ENCODE data around the gene ARL4A. TPM values are rescaled to one million over a fixed set of nuclear protein-coding genes. Genes with fewer than 3 reads are reported as not detected.

Gene ARL4A
- total and polyA plus RNA-seq, 2 of the 13 experiments (the other 11 are each of a cell fraction or from before 2014, with no cell fraction given), result 10.8 to 25.6 TPM

- TF ChIP-seq ZBTB33 (CRISPR knock-in tag; IDR thresholded peaks at IDR 0.05) (peak; percentile 68), NBN (conservative IDR thresholded peaks at IDR 0.05) (no peak), ZNF207 (IDR thresholded peaks at IDR 0.05; ENCODE audit: borderline replicate concordance) (no peak), ZBTB44 (CRISPR knock-in tag; IDR thresholded peaks at IDR 0.05) (no peak), SALL2 (CRISPR knock-in tag; IDR thresholded peaks at IDR 0.05) (no peak), EP300 (IDR thresholded peaks at IDR 0.05; ENCODE audit: low read depth in 2 of 2, low read length in 2 of 2) (peak in 1 of 2 experiments; percentile 84; a peak in 1 of 4 replicates), EP300 (CRISPR knock-in tag; IDR thresholded peaks at IDR 0.05; ENCODE audit: borderline replicate concordance) (peak; percentile 72)
- TF ChIP-seq, protein P1, sequence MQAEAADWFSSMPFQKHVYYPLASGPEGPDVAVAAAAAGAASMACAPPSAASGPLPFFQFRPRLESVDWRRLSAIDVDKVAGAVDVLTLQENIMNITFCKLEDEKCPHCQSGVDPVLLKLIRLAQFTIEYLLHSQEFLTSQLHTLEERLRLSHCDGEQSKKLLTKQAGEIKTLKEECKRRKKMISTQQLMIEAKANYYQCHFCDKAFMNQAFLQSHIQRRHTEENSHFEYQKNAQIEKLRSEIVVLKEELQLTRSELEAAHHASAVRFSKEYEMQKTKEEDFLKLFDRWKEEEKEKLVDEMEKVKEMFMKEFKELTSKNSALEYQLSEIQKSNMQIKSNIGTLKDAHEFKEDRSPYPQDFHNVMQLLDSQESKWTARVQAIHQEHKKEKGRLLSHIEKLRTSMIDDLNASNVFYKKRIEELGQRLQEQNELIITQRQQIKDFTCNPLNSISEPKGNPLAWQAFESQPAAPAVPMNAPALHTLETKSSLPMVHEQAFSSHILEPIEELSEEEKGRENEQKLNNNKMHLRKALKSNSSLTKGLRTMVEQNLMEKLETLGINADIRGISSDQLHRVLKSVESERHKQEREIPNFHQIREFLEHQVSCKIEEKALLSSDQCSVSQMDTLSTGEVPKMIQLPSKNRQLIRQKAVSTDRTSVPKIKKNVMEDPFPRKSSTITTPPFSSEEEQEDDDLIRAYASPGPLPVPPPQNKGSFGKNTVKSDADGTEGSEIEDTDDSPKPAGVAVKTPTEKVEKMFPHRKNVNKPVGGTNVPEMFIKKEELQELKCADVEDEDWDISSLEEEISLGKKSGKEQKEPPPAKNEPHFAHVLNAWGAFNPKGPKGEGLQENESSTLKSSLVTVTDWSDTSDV (CRISPR knock-in tag; IDR thresholded peaks at IDR 0.05), result no peak
- TF ChIP-seq, protein P2, sequence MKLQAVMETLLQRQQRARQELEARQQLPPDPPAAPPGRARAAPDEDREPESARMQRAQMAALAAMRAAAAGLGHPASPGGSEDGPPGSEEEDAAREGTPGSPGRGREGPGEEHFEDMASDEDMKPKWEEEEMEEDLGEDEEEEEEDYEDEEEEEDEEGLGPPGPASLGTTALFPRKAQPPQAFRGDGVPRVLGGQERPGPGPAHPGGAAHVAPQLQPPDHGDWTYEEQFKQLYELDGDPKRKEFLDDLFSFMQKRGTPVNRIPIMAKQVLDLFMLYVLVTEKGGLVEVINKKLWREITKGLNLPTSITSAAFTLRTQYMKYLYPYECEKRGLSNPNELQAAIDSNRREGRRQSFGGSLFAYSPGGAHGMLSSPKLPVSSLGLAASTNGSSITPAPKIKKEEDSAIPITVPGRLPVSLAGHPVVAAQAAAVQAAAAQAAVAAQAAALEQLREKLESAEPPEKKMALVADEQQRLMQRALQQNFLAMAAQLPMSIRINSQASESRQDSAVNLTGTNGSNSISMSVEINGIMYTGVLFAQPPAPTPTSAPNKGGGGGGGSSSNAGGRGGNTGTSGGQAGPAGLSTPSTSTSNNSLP (IDR thresholded peaks at IDR 0.05; ENCODE audit: low read depth, low read length), result peak; percentile 49; the same call in 1 of the 2 replicates
- TF ChIP-seq, protein P3, sequence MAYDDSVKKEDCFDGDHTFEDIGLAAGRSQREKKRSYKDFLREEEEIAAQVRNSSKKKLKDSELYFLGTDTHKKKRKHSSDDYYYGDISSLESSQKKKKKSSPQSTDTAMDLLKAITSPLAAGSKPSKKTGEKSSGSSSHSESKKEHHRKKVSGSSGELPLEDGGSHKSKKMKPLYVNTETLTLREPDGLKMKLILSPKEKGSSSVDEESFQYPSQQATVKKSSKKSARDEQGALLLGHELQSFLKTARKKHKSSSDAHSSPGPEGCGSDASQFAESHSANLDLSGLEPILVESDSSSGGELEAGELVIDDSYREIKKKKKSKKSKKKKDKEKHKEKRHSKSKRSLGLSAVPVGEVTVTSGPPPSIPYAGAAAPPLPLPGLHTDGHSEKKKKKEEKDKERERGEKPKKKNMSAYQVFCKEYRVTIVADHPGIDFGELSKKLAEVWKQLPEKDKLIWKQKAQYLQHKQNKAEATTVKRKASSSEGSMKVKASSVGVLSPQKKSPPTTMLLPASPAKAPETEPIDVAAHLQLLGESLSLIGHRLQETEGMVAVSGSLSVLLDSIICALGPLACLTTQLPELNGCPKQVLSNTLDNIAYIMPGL (CRISPR knock-in tag; IDR thresholded peaks at IDR 0.05; ENCODE audit: borderline replicate concordance in 1 of 2, low read depth in 1 of 2), result no peak
- TF ChIP-seq, protein P4, sequence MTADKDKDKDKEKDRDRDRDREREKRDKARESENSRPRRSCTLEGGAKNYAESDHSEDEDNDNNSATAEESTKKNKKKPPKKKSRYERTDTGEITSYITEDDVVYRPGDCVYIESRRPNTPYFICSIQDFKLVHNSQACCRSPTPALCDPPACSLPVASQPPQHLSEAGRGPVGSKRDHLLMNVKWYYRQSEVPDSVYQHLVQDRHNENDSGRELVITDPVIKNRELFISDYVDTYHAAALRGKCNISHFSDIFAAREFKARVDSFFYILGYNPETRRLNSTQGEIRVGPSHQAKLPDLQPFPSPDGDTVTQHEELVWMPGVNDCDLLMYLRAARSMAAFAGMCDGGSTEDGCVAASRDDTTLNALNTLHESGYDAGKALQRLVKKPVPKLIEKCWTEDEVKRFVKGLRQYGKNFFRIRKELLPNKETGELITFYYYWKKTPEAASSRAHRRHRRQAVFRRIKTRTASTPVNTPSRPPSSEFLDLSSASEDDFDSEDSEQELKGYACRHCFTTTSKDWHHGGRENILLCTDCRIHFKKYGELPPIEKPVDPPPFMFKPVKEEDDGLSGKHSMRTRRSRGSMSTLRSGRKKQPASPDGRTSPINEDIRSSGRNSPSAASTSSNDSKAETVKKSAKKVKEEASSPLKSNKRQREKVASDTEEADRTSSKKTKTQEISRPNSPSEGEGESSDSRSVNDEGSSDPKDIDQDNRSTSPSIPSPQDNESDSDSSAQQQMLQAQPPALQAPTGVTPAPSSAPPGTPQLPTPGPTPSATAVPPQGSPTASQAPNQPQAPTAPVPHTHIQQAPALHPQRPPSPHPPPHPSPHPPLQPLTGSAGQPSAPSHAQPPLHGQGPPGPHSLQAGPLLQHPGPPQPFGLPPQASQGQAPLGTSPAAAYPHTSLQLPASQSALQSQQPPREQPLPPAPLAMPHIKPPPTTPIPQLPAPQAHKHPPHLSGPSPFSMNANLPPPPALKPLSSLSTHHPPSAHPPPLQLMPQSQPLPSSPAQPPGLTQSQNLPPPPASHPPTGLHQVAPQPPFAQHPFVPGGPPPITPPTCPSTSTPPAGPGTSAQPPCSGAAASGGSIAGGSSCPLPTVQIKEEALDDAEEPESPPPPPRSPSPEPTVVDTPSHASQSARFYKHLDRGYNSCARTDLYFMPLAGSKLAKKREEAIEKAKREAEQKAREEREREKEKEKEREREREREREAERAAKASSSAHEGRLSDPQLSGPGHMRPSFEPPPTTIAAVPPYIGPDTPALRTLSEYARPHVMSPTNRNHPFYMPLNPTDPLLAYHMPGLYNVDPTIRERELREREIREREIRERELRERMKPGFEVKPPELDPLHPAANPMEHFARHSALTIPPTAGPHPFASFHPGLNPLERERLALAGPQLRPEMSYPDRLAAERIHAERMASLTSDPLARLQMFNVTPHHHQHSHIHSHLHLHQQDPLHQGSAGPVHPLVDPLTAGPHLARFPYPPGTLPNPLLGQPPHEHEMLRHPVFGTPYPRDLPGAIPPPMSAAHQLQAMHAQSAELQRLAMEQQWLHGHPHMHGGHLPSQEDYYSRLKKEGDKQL (CRISPR knock-in tag; IDR thresholded peaks at IDR 0.05; ENCODE audit: low read depth), result no peak
These were observed 39.8 kb upstream of the ARL4A start (continued) for GRCh38 chr7:12647364-12648219.

All from HepG2 (cell line).